Breast epithelium (tissue), 3 donors: ENCODE data around the gene TAB3.

Source experiments
- POLR2A ChIP-seq: fragments of 450-650 bp; IDR thresholded peaks from one replicate; pipeline ENCODE4 v1.6.1; 2016; ENCODE audit warnings: antibody characterized with exemption, mild to moderate bottlenecking, moderate library complexity
- POLR2AphosphoS5 ChIP-seq, 3 donors: sonication (generic); formaldehyde crosslinking; IDR thresholded peaks; one replicate each; pipeline ENCODE4 v1.6.1; 2017; ENCODE audit warnings: antibody characterized with exemption in 3 of 3
- TF ChIP-seq, protein P1 (sequence below), 3 donors: fragments of 450-650 bp; IDR thresholded peaks; one replicate each; pipeline ENCODE4 v1.5.1; 2016 to 2017; ENCODE audit warnings: antibody characterized with exemption in 3 of 3, mild to moderate bottlenecking in 3 of 3, moderate library complexity in 3 of 3

DNA sequence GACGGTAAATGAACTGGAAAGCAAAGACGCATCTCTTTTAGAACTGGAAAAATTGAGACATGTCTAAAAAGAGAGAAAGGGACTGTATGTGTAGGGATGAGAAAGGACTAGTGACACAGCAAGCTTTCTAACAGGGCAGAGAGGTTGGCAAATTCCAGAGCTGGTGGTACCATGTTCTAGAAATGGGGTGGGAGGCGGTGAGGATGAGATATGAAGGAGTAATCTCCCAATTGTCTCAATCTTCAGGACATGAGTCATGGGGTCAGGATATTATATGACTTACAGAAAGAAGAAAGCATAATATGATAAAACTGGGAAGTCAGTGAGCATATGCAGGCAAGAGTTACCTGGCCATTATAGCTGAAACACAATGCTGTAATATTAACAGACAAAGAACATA, 14.2 kb downstream of the TAB3 start:
- TF ChIP-seq, protein P1, sequence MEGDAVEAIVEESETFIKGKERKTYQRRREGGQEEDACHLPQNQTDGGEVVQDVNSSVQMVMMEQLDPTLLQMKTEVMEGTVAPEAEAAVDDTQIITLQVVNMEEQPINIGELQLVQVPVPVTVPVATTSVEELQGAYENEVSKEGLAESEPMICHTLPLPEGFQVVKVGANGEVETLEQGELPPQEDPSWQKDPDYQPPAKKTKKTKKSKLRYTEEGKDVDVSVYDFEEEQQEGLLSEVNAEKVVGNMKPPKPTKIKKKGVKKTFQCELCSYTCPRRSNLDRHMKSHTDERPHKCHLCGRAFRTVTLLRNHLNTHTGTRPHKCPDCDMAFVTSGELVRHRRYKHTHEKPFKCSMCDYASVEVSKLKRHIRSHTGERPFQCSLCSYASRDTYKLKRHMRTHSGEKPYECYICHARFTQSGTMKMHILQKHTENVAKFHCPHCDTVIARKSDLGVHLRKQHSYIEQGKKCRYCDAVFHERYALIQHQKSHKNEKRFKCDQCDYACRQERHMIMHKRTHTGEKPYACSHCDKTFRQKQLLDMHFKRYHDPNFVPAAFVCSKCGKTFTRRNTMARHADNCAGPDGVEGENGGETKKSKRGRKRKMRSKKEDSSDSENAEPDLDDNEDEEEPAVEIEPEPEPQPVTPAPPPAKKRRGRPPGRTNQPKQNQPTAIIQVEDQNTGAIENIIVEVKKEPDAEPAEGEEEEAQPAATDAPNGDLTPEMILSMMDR (IDR thresholded peaks at IDR 0.05), result no peak
- TF ChIP-seq POLR2A (no peak), POLR2AphosphoS5 (IDR thresholded peaks at IDR 0.05) (no peak)
